Measurements from ENCODE around the gene RASGEF1C.

The RASGEF1C gene

DNA sequence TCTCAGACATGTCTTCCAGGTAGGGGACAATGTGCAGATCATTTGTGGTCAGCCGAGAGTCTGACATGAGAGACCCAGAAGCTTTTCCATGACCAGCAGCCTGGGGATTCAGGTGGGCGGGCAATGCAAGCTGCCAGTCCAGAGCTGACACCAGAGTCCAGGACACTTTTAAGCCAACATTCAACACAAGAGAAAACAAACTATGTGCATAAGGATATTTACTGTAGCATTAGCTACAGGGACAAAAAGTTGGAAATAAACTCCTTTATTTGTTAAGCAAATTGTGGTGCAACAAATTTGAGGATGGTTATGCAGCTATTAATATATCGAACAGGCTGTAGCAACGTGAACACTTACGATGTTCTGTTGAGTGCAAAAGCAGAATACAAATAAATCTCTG lies 127.5 kb downstream of the RASGEF1C start:
- DNase-seq (ENCODE audit: low read depth in 2 of 2), result no peak

DNA sequence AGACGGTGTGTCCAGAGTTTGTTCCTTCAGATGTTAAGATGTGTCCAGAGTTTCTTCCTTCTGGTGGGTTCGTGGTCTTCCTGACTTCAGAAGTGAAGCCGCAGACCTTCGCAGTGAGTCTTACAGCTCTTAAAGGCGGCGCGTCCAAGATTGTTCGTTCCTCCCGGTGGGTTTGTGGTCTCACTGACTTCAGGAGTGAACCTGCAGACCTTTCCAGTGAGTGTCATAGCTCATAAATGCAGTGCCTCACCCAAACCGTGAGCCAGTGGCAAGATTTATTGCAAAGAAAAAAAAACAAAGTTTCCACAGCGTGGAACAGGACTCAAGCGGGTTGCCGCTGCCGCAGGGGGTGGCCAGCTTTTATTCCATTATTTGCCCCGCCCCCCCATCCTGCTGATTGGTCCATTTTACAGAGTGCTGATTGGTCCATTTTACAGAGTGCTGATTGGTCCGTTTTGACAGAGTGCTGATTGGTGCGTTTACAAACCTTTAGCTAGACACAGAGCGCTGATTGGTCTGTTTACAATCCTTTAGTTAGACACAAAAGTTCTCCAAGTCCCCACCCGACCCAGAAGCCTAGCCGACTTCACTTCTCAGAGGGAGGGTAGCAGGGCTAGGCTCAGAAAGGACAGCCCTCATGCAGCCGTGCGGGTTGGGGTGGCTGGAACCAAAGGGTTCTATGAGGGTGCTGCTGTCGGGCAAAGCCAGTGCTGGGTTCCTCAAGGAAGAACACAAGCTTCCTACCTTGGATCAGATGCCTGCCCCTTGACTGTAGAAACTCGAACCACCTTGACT lies 128.3 kb downstream of the RASGEF1C start:
- DNase-seq (ENCODE audit: low read depth in 2 of 2), result no peak

DNA sequence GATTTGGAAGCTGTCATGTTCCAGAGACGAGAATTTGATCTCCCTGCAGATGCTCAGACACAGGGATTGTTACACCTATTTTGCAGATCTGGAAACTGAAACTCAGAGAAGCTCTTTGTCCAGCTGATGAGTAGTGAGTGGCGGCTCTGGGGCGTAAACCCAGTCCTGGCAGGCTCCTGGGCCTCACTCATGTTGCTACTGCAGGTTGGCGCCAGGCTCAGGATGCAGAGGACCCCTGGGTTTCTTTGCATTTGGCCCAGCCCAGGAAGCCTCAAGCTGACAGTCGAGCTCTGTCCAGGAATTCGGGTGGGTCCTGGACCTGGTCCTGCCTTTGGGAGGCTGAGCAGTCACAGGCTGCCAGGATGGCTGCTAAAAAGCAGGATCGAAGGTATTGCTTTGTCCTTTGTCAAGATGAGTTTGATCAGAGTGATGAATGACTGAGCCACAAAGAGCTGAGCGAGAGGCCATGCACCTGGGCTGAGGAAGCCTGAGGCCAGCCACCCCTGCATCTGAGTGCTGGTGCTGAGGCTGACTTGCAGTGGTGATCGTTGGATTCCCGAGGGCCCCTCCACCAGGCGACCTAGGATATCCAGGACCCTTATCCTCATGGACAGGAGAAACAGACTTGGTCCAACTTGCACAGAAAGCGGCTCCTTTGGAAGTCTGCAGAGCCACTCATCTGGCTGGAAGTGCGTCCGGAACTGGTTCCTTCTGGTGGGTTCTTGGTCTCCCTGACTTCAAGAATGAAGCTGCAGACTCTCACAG lies 129.1 kb downstream of the RASGEF1C start:
- DNase-seq (ENCODE audit: low read depth in 2 of 2), result no peak

DNA sequence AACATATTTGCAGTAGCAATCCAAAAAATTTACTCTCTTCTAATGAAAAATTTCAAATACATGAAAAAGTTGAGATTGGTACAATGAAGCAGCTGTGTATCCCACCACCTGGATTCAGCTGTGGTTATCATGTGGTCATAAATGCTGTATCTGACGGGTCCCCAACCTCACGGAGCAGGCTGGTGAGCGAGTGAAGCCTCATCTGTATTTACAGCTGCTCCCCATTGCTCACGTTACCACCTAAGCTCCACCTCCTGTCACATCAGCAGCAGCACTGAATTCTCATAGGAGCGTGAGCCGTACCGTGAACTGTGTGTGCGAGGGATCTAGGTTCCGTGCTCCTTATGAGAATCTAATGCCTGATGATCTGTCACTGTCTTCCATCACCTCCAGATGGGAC lies 130.7 kb downstream of the RASGEF1C start:
- no peak for DNase-seq (ENCODE audit: low read depth in 2 of 2)

DNA sequence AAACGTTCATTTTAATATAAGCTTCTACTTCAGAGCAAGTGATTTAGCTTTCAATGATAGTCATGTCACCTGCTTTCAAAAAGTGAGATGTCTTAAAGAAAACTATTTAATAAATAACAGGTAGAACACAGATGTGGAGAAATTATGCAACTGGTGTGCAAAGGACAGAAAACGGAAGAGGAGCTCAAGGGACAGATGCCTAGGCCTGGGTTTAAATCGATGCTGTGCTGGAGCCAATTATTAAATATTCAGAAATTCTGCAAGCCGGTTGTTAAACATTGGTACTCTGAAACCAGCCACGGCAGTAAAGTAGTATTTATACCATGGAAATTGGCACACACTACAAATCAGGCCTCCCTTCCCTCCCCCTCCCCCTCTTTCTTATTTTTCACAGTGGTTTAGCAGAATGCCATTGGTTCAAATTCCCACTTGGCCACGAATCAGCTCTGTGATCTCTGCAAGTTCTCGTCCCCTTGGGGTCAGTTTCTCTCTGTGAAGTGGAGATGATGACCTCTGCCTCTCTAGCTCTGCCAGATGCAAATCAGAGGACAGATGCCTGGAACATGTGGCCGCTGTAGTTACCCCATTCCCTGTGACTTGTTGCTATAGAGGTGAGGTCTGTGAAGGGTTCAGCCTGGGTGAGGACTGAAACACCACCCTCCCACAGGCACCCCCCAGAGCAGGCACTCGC lies 131.3 kb downstream of the RASGEF1C start:
- DNase-seq (ENCODE audit: low read depth in 2 of 2), result no peak

DNA sequence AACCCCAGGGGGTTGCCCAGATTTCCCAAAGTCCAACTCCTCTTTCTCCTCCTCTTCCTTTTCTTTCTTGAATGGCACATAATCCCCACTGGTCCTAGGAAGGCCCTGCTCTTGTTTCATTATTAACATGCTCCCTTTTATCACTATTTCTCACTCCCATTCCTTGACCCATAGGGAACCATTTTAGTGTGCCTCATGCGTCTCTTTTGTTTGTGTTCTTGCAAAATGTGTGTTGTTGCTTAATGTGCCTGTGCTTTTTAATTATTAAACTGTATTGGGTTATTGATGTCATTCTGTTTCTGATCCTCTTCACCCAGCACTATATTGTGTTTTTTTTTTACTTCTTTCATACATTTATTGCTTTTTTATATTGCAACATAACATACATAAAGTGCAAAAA lies 133.3 kb downstream of the RASGEF1C start:
- no peak for DNase-seq (ENCODE audit: low read depth in 2 of 2)

DNA sequence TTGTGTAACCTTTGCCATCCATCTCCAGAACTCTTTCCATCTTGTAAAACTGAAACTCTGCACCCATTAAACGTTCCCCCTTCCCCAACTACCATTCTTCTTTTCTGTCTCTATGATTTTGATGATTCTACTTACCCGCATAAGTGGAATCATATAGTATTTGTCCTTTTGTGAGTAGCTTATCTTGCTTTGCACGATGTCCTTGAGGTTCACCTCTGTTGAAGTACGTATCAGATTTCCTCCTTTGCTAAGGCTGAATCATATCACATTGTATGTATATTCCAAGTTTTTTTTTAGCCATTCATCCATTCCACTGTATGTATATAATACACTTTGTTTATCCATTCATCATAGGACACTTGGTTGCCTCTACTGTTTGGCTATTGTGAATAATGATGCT lies 134.5 kb downstream of the RASGEF1C start:
- DNase-seq (ENCODE audit: low read depth in 2 of 2), result no peak

DNA sequence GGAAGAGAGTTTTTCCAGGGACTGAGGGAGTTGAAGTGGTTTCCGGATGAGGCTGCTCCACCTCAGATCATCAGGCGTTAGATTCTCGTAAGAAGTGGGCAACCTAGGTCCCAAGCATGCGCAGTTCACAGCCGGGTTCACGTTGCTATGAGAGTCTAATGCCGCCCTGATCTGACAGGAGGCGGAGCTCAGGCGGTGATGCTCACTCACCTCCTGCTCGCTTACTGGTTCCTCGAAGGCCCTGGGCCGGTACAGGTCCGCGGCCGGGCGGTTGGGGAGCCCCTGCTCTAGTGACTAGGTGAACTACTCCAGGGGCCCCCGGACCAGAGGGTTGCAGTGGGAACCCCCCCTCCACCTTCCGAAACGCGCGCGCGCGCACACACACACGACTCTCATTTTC lies 136.5 kb downstream of the RASGEF1C start:
- DNase-seq (ENCODE audit: low read depth in 2 of 2), result no peak

DNA sequence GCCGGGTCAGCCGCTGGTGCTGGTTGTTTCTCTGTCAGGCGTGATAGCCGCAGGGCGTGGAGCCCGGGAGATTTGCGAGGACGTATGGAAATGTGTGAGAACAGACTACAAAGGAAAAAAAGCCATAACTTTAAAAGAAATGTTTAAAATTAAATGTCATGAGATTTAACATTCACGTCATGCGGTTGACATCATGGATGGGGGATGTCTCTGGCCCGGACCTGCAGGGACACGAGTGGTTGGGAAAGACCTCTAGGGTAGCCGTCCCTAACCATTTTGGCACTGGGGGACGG lies 136.8 kb downstream of the RASGEF1C start:
- DNase-seq (ENCODE audit: low read depth in 2 of 2), result no peak

DNA sequence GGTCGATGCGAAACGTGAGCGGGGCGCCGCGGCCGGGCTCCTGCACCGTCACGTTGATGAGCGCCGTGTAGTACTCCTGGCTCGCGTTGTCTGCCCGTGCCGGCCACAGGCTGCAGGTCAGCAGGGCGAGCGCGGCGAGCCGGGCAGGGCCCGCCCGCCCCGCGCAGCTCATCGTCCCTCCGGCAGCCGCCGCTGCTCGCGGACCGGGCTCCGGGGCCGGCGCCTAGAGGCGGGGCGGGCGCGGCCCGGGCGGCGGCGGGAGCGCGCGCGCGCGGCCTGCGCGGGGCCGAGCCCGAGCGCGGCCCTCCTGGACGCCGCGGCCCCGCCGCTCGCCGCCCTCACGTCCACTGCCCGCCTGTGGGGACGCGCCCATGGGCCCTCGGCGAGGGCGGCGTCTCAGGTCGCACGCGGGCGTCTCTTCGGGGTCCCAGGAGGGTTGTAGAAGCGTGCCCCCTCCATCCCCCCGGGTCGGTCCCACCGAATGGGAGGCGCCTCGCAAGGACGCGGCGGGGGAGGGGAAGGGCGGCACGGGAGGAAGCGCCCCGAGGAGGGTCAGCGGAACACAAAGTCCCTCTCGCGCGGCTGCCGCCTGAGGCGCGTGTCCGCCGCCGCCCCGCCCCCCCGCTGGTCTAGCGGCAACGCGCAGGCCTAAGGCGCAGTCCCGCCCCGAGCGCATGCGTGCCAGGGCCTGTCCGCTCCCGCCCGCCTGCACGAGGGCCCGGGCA lies 137.3 kb downstream of the RASGEF1C start, which contains the start of gene RNF130:
Gene RNF130, minus strand, starts transcription at position 229 of the 725 bp plus-strand sequence. Its CDS starts 57 bp downstream, at position 172.
- peak; percentile 65 to 76 for DNase-seq (ENCODE audit: low read depth in 2 of 2)

DNA sequence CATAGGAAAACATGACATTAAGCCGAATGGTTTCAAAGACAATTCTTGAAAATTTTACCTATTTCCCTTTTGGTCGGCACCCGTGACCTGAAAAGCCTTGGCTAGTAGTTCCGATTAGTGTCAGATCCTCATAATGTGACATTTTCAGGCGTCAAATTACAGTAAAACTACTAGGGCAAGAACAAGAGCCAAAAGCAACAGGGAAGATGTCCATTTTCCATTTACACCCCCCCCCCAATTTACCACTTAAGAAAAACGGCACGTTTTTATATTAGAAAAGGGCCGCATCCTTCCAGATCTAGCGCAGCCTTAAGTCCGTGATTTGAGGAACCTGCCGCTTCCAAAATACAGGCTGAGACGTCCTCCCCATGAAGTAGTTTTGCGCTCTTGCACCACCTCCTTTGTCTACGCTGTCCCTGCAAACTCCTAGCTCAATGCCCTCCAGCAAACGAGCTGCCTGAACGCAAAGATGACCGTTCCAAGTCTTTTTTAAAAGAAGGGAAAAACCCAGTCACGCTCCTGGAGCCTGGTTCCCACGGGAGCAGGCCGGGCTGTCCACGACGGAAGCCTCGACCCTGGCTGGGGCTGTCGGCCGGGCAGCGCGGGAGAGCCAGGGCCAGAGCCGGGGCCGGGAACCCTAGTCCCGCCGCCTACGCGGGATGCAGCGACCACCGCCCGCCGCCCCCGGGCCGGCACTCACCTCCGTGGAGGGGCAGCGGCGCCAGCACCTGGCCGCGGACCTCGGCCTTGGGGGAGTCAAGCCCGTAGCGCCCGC lies 138.1 kb downstream of the RASGEF1C start:
- no peak for DNase-seq (ENCODE audit: low read depth in 2 of 2)

DNA sequence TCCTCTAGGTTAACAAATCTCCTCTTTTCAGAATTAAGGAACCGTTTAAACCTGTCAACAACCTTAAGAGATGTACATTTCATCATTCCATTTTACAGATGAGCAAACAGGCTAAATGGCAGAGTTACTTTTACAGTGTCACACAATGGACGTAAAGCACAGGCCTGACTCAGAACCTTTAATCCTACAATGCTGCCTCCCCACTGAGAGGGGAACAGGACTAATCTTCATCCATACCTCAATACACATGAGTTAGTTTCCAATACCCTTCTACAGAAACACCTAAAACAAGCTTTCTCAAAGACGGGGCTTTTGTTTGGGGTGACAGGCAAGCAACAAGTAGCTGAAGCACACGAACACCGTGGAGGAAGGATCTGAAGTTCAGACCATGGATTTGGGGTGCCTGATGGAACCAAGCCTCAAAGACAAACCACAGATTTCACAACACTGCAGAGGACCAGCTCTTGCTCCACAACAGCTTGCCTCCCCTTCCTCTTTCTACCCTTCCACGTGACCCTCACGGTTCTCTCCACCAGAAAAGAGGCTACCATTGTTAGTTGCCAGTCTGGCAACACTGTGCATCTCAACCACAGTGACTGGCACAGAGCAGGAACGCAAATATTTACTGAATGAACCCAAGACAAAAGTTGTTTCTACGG lies 139.3 kb downstream of the RASGEF1C start:
- no peak for DNase-seq (ENCODE audit: low read depth in 2 of 2)

DNA sequence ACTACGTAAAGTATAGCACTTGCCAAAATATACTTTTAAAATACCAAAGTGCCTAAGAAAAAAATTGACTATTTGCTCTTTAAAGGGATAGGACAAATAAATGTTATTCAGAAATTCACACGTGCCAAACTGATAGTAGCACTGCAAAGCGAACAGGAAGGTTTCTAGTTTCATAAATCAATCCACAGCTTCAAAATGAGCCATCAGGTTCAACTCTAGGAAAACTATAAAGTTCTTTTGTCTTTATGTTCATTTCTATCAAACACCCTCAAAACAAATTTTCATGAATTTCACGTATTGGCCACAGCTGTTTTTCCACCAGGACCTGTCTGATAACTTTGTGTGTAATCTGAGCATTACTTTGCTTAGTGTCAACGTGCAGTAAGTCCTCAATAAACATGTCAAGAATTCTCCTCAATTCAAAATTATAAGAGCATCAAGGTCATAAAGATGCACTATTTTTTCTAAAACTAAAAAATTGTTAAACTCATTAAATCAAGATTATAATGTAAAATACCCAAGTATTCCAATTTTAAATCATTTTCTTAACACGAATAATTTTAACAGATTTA lies 140.4 kb downstream of the RASGEF1C start:
- no peak for DNase-seq (ENCODE audit: low read depth in 2 of 2)

DNA sequence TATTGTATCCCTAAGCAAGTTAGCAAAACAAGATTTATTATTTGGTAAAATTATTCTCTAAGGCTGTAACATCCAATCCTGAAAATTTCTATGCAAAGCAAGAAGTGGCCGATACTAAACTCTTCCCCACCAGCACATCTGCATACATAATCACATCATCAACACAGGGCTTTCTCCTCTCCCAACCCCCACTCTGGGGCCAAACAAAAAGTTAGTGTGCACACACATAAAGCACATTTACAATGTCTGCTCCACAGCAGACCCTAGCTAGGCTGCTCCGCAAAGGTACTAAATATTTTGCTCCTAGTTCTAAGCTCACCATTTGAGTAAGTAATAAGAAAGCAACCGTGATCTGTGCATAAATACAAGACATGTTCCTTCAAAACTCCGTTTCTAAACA lies 141.0 kb downstream of the RASGEF1C start:
- DNase-seq (ENCODE audit: low read depth in 2 of 2), result no peak

DNA sequence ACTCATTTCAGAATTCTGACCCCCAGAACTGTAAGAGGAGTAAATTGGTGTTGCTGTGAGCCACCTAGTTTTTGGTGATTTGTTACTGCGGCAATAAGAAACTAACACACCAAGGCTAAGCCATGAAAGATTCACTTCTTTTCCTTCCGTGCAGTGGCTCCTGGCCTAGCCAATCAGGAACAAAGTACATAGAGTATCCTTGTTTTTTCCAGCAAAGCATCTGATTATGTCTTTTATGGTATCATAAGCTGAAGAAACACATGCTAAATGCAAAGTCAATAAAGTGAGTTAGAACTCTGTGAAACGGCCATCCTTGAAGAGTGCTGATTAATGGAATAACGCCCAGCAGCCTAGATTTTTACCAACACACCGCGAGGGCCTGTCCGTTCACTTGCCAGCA lies 148.8 kb downstream of the RASGEF1C start:
- no peak for DNase-seq (ENCODE audit: low read depth in 2 of 2)

DNA sequence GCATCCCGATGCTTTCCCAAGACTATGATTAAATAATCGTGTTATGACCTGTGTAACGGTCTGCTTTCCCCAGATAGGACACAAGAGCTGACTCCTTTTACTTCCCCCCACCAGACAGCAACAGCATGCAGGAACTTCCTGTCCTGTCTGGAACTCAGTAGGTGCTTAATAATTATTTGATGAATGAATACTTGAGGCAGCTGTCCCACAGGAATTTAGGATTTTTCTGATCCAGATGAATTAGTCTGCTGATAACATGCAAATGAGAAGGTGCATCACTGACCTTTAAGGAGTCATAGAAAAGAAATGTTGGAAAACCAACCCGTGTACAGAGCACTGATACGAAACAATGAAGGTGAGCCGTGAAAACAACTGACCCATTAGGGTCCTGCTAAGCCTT lies 149.7 kb downstream of the RASGEF1C start:
- DNase-seq (ENCODE audit: low read depth in 2 of 2), result no peak

DNA sequence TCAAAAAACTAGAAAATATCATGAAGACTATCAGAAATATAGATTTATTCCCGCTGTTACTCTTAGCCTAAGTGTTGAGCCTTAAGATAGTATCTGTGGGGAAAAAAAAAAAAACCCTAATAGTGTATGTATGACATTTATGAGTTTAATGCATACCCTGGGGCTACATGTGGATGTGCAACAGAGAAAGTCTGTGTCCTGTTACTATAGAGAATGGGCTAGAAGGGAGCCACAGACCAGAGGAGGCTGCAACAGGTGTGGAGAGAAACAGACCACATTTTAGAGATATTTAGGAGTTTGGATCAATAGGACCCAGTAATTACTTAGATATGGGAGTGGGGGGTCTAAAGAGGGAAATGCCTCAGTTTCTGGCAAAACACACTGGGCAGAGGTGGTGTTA lies 152.9 kb downstream of the RASGEF1C start:
- no peak for DNase-seq (ENCODE audit: low read depth in 2 of 2)

DNA sequence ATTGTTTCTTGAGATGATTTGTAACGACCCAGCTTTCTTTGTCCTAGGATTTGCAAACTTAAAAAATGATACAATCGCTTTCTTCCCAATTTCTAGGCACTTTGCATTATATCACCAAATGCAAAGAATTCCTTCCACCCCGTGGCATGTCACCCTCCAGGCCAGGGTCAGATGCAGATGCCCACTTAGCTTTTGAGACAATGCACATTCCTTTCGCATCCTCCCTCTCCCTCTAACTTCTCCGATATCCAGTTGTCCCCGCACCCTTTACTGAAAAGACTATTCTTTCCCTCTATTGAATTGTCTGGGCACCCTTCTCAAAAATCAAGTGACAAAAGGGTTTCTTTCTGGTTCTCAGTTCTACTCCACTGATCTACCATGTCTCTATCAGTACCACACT lies 154.8 kb downstream of the RASGEF1C start:
- DNase-seq (ENCODE audit: low read depth in 2 of 2), result no peak

DNA sequence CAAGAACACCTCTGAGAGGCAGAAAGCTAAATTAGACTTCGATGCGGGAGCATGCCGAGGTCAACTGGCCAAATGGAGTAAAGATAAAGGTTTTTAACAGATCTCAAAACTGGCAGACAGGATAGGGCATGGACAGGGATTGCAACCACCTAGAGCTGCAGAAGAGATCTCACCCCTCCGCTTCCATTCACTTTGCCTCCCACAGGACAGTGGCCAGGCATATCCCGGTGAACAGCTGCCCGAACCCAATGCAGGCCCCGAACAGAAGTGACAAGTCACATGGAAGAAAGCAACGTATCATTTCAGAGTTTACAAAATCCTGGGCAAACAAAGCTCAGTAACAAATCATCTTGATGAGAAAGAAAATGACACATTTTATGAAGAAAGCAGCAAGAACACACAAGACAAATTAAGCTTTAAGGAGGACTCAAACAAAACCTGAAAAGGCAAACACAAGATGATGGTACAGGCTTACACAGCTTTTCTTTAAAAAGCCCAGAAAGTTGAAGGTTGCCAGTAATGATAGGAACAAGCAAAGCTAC lies 155.9 kb downstream of the RASGEF1C start:
- no peak for DNase-seq (ENCODE audit: low read depth in 2 of 2)

DNA sequence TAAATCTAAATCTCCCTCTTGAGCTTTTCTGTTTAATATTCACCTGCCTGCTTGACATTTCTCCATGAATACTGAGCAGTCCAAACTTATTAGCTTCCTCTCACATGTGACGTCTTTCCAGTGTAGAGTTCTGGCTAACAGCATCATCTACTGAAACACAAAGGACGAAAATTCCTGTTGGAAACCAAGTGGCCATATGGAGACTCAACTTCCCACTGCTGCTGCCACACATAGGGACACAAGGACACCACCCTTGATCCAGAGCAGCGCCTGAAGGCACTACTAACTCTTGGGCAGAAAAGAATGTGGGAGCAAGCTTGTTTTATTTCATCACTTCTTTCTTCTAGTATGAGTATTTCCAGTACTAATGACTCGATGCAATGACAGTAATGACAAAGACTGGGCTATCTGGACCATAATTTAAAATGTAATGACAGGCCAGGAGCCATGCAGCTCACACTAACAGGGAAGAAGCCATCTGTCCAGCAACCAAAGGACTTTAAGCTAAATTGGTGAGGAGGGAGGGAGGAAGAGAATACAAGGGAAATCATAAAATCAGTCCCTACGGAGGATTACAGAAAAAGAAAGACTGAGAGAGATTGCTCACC lies 156.7 kb downstream of the RASGEF1C start:
- no peak for DNase-seq (ENCODE audit: low read depth in 2 of 2)

Data from activated CD8-positive, alpha-beta memory T cell treated with anti-CD3 and anti-CD28 coated beads for 4 hours (primary cell).